ENCODE measurements around the gene FLII.
"Not testable (repeated sequence)": the region's sequence is repeated elsewhere in the genome, so short reads cannot be mapped to it uniquely, and the experiment has no call there.

FLII gene

GRCh38 chr17:18258356-18259038 lies at the start of gene FLII:
FLII (minus strand) TSS chr17:18258738; CDS start chr17:18258690, 48 bp downstream.
- DNase-seq = no peak

GRCh38 chr17:18303206-18303605 lies 44.7 kb upstream of the FLII start:
- not testable (repeated sequence) for DNase-seq

- no peak for DNase-seq
Observed at GRCh38 chr17:18300725-18301480, 42.4 kb upstream of the FLII start.

- DNase-seq = not testable (repeated sequence)
Observed at GRCh38 chr17:18298061-18298460, 39.5 kb upstream of the FLII start.

- no peak for DNase-seq
Observed at GRCh38 chr17:18291718-18292540, 33.4 kb upstream of the FLII start.

GRCh38 chr17:18285296-18285695 lies 26.8 kb upstream of the FLII start:
- DNase-seq = no peak

GRCh38 chr17:18281788-18282187 lies 23.2 kb upstream of the FLII start:
- no peak for DNase-seq

GRCh38 chr17:18280766-18281371 lies 22.3 kb upstream of the FLII start:
- DNase-seq = no peak

GRCh38 chr17:18280249-18280648 lies 21.7 kb upstream of the FLII start:
- no peak for DNase-seq

GRCh38 chr17:18278867-18279266 lies 20.3 kb upstream of the FLII start:
- DNase-seq = no peak

- DNase-seq = no peak
Observed at GRCh38 chr17:18277076-18277475, 18.5 kb upstream of the FLII start.

- DNase-seq = no peak
Observed at GRCh38 chr17:18270046-18270931, 11.8 kb upstream of the FLII start.

GRCh38 chr17:18267927-18268711 lies 9.6 kb upstream of the FLII start:
- no peak for DNase-seq

- no peak for DNase-seq
Observed at GRCh38 chr17:18267366-18267765, 8.8 kb upstream of the FLII start.

GRCh38 chr17:18263885-18264682 lies 5.5 kb upstream of the FLII start:
- DNase-seq = no peak

GRCh38 chr17:18262641-18263040 lies 4.1 kb upstream of the FLII start:
- no peak for DNase-seq

GRCh38 chr17:18262111-18262510 lies 3.6 kb upstream of the FLII start:
- no peak for DNase-seq

- no peak for DNase-seq
Observed at GRCh38 chr17:18261659-18262058, 3.1 kb upstream of the FLII start.

GRCh38 chr17:18261146-18261515 lies 2.6 kb upstream of the FLII start:
- DNase-seq = no peak

Measured in GF-D8 (cell line).